Activated B cell treated with CpG ODN at 0.5 μM for 24 hours (primary cell): ENCODE measurements around the gene ERCC6L. TPM values are rescaled to one million over a fixed set of nuclear protein-coding genes. Genes with fewer than 3 reads are reported as not detected.
A peak's percentile ranks its signal among the peaks of the same experiment; 100 is the strongest.

Experiments
- ATAC-seq: fragments of 200-7000 bp; cut with Tn5 transposase; one replicate; pipeline ENCODE4 v1.10.0; 2021; ENCODE audit warnings: low read depth, mild to moderate bottlenecking, moderate library complexity
- CTCF ChIA-PET: fragments of 350-600 bp; sonication (Branson Sonifier 250); formaldehyde crosslinking; loops from one replicate; lab custom pipeline; 2021; ENCODE audit warnings: antibody characterized with exemption; lab: Charles Lee
- POLR2A ChIA-PET: fragments of 350-600 bp; sonication (Branson Sonifier 250); formaldehyde crosslinking; loops from one replicate; lab custom pipeline; 2021; ENCODE audit warnings: antibody characterized with exemption; lab: Charles Lee
- DNase-seq: peaks from one replicate; pipeline ENCODE4 v3.0.0; 2022
- H3K27ac Mint-ChIP-seq: one replicate; pipeline ENCODE4 v1.8.0; 2020; ENCODE audit warnings: mixed read lengths
- H3K27me3 Mint-ChIP-seq: one replicate; pipeline ENCODE4 v1.8.0; 2021; ENCODE audit warnings: mixed read lengths
- H3K36me3 Mint-ChIP-seq: one replicate; pipeline ENCODE4 v1.8.0; 2021; ENCODE audit warnings: low read depth, mixed read lengths
- H3K4me1 Mint-ChIP-seq: one replicate; pipeline ENCODE4 v1.8.0; 2021; ENCODE audit warnings: mixed read lengths
- H3K4me3 Mint-ChIP-seq: one replicate; pipeline ENCODE4 v1.8.0; 2020; ENCODE audit warnings: mild to moderate bottlenecking, mixed read lengths
- H3K9me3 Mint-ChIP-seq: one replicate; pipeline ENCODE4 v1.8.0; 2020; ENCODE audit warnings: mixed read lengths
- CTCF ChIP-seq: fragments of 200-600 bp; IDR thresholded peaks from one replicate; pipeline ENCODE4 v1.8.0; 2022; ENCODE audit warnings: antibody characterized with exemption, mild to moderate bottlenecking
- intact Hi-C: fragments of 100-400 bp; cut with micrococcal nuclease; formaldehyde crosslinking; loops from one replicate; pipeline ENCODE4 v1.15.1; 2024
- total RNA-seq: library from RNA; stranded (reverse); gene quantifications from 2 replicates; pipeline ENCODE4 v1.2.3, GENCODE V29; 2022

ERCC6L gene
- total RNA-seq, 1 donor from 2014 or later: 0.91 TPM

GRCh38 chrX:72253686-72254085 lies 14.9 kb upstream of the ERCC6L start:
- ATAC-seq (no peak), DNase-seq (no peak)
- ChIA-PET CTCF (no interaction called here), POLR2A (interaction anchor here (0.7 kb wide), 1 partner anchor 10 kb away, joined by 3 read pairs; no protein-coding TSS in a partner anchor)
- no peak for TF ChIP-seq CTCF
- peaks cover 19% of the 10 kb centered on the region for H3K27me3 Mint-ChIP-seq
- intact Hi-C loops: no loop called here
- no peaks in the 10 kb centered on the region for H3K36me3 Mint-ChIP-seq
- peaks cover 2% of the 10 kb centered on the region for H3K4me1 Mint-ChIP-seq
- no peak overlapping the region for H3K4me3 Mint-ChIP-seq
- H3K9me3 Mint-ChIP-seq: no peaks in the 10 kb centered on the region
- no peak overlapping the region for H3K27ac Mint-ChIP-seq

GRCh38 chrX:72247206-72247942 lies 8.5 kb upstream of the ERCC6L start:
- intact Hi-C loops: loop anchor here (5.0 kb wide), 1 partner anchor 1885 kb away; no protein-coding TSS in a partner anchor
- Mint-ChIP-seq H3K4me3 (no peak overlapping the region), H3K9me3 (no peaks in the 10 kb centered on the region), H3K27me3 (peaks cover 3% of the 10 kb centered on the region), H3K4me1 (no peaks in the 10 kb centered on the region), H3K36me3 (no peaks in the 10 kb centered on the region), H3K27ac (no peak overlapping the region)
- ATAC-seq: no peak
- TF ChIP-seq CTCF: no peak
- DNase-seq: no peak
- ChIA-PET POLR2A (no interaction called here), CTCF (no interaction called here)

GRCh38 chrX:72245461-72246089 lies 6.7 kb upstream of the ERCC6L start:
- Mint-ChIP-seq H3K4me3 (no peak overlapping the region), H3K4me1 (no peaks in the 10 kb centered on the region), H3K27ac (no peak overlapping the region), H3K27me3 (no peaks in the 10 kb centered on the region), H3K36me3 (no peaks in the 10 kb centered on the region), H3K9me3 (no peaks in the 10 kb centered on the region)
- intact Hi-C loops: loop anchor here (1.0 to 5.0 kb wide), 2 partner anchors 295 to 1887 kb away; no protein-coding TSS in a partner anchor
- CTCF ChIA-PET: interaction anchor here (1.3 to 1.5 kb wide), 3 partner anchors 31 to 1889 kb away, joined by 6 to 8 read pairs (median 6); partner anchors contain the start of gene RPS4X
- DNase-seq (no peak), ATAC-seq (no peak)
- TF ChIP-seq CTCF: peak; percentile 21
- POLR2A ChIA-PET: interaction anchor here (1.1 kb wide), 1 partner anchor 32 kb away, joined by 3 read pairs; the partner anchor contains the start of gene RPS4X

- TF ChIP-seq CTCF: no peak
- ATAC-seq (no peak), DNase-seq (no peak)
- Mint-ChIP-seq H3K27me3 (no peaks in the 10 kb centered on the region), H3K36me3 (no peaks in the 10 kb centered on the region), H3K4me1 (peaks cover 3% of the 10 kb centered on the region), H3K4me3 (no peak overlapping the region), H3K27ac (no peak overlapping the region), H3K9me3 (no peaks in the 10 kb centered on the region)
- intact Hi-C loops: no loop called here
- ChIA-PET CTCF (no interaction called here), POLR2A (interaction anchor here (1.2 kb wide), 1 partner anchor 33 kb away, joined by 3 read pairs; no protein-coding TSS in a partner anchor)
Measured at GRCh38 chrX:72243472-72243871, 4.6 kb upstream of the ERCC6L start.

GRCh38 chrX:72240976-72241375 lies 2.1 kb upstream of the ERCC6L start:
- no peak for DNase-seq
- ChIA-PET POLR2A (interaction anchor here (1.0 kb wide), 1 partner anchor 36 kb away, joined by 3 read pairs; the partner anchor contains the start of gene RPS4X), CTCF (interaction anchor here (1.1 kb wide), 1 partner anchor 242 kb away, joined by 3 read pairs; no protein-coding TSS in a partner anchor)
- intact Hi-C loops: no loop called here
- no peak overlapping the region for H3K4me3 Mint-ChIP-seq
- no peaks in the 10 kb centered on the region for H3K36me3 Mint-ChIP-seq
- no peaks in the 10 kb centered on the region for H3K27me3 Mint-ChIP-seq
- no peak overlapping the region for H3K27ac Mint-ChIP-seq
- H3K9me3 Mint-ChIP-seq: no peaks in the 10 kb centered on the region
- no peak for ATAC-seq
- TF ChIP-seq CTCF: no peak
- peaks cover 3% of the 10 kb centered on the region for H3K4me1 Mint-ChIP-seq
